Prostate gland (tissue), 2 donors: ENCODE measurements around the gene LHX4. TPM values are rescaled to one million over a fixed set of nuclear protein-coding genes. Genes with fewer than 3 reads are reported as not detected.

Source experiments
- DNase-seq: peaks from one replicate; pipeline ENCODE4 v3.0.0-alpha.2; 2019; ENCODE audit warnings: low spot score
- H3K27ac ChIP-seq, 2 donors: fragments of 200-600 bp; sonication (generic); 2 replicates each; pipeline ENCODE4 v1.5.1; 2017 to 2019
- H3K27me3 ChIP-seq: fragments of 200-600 bp; sonication (generic); replicated peaks from 2 replicates; pipeline ENCODE4 v1.5.1; 2019; ENCODE audit not compliant: insufficient read depth
- H3K36me3 ChIP-seq, 2 donors: fragments of 200-600 bp; sonication (generic); 1 replicate in 1 of 2; 2 replicates in 1 of 2; pipeline versions ENCODE4 v1.5.1 to v1.8.1; 2017 to 2019
- H3K4me1 ChIP-seq: fragments of 200-600 bp; sonication (generic); replicated peaks from 2 replicates; pipeline ENCODE4 v1.5.1; 2019
- H3K4me3 ChIP-seq, 2 donors: fragments of 200-600 bp; sonication (generic); 2 replicates each; pipeline ENCODE4 v1.5.1; 2017 to 2019
- H3K9me3 ChIP-seq: fragments of 200-600 bp; sonication (generic); 2 replicates; pipeline ENCODE4 v1.5.1; 2017
- POLR2A ChIP-seq: fragments of 450-650 bp; IDR thresholded peaks from one replicate; pipeline ENCODE4 v1.6.1; 2016; ENCODE audit warnings: antibody characterized with exemption, mild to moderate bottlenecking
- POLR2AphosphoS5 ChIP-seq: sonication (generic); formaldehyde crosslinking; IDR thresholded peaks from one replicate; pipeline ENCODE4 v1.6.1; 2017; ENCODE audit warnings: antibody characterized with exemption
- WGBS: methylation state at CpG from one replicate; pipeline ENCODE4 v1.1.5; 2018; 5-methylcytosine and 5-hydroxymethylcytosine counted together
- intact Hi-C: fragments of 100-400 bp; cut with DNase I; formaldehyde crosslinking; loops from one replicate; pipeline ENCODE4 v1.14.2; 2022
- total RNA-seq, 2 donors: library from RNA; depleted of rRNA; stranded (reverse); fragments of >200 nt; gene quantifications; one replicate each; pipeline ENCODE4 v1.1.0, GENCODE V29; 2016
- TF ChIP-seq, protein P1 (sequence below), 4 experiments: fragments of 200-600 bp in 2 of 4; fragments of 450-650 bp in 2 of 4; sonication (generic) in 2 of 4; IDR thresholded peaks; 1 replicate in 3 of 4; 2 replicates in 1 of 4; pipeline ENCODE4 v1.5.1; 2016 to 2019; ENCODE audit warnings: antibody characterized with exemption in 4 of 4, mild to moderate bottlenecking in 2 of 4, moderate library complexity in 2 of 4

The LHX4 gene
- total RNA-seq, 2 donors from 2014 or later: not detected

DNA sequence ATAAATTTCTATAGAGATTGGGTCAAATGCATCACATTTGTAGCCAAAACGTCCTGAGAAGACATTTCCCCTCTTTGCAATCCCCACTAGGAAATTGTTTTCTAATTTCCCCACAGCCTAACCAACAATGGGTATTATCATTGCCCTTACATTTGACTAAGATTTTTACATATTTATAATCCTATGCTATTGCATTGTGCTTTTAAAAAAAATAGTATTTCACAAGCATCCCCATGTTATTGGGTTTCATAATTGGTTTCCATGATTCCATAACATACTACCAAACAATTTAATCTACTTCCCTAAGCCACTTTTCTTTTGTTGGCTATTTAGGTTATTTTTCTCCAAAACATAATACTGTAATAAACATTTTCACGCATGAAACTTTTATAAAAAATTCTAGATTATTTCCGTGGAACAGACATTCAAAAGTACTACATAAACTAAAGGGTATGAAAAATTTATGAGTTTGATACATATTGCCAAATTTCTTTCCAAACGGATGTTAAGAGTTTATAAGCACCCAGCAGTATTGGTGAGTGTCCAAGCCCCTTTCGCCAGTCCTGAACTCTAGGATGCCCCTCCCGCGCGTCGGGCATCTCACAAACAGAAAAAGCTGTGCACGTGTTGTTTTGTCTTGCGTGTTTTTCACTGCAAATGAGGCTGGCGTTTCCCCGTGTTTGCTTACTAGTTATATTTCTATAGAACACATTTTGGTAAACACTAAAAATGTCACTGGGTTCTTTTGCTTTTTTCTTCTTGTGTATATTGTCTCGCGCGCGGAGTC lies 2.0 kb upstream of the LHX4 start:
- TF ChIP-seq POLR2AphosphoS5: no peak
- TF ChIP-seq POLR2A: no peak
- TF ChIP-seq, protein P1, sequence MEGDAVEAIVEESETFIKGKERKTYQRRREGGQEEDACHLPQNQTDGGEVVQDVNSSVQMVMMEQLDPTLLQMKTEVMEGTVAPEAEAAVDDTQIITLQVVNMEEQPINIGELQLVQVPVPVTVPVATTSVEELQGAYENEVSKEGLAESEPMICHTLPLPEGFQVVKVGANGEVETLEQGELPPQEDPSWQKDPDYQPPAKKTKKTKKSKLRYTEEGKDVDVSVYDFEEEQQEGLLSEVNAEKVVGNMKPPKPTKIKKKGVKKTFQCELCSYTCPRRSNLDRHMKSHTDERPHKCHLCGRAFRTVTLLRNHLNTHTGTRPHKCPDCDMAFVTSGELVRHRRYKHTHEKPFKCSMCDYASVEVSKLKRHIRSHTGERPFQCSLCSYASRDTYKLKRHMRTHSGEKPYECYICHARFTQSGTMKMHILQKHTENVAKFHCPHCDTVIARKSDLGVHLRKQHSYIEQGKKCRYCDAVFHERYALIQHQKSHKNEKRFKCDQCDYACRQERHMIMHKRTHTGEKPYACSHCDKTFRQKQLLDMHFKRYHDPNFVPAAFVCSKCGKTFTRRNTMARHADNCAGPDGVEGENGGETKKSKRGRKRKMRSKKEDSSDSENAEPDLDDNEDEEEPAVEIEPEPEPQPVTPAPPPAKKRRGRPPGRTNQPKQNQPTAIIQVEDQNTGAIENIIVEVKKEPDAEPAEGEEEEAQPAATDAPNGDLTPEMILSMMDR (IDR thresholded peaks at IDR 0.05): no peak
- no peak overlapping the region for H3K27ac ChIP-seq
- no peak overlapping the region for H3K4me3 ChIP-seq
- H3K4me1 ChIP-seq: peaks cover 14% of the 10 kb centered on the region
- DNase-seq: no peak
- intact Hi-C loops: no loop called here
- H3K36me3 ChIP-seq: no peaks in the 10 kb centered on the region
- peaks cover 27% of the 10 kb centered on the region for H3K27me3 ChIP-seq
- H3K9me3 ChIP-seq: no peaks in the 10 kb centered on the region
- 19% methylated on average over 17 of the region's 17 CpGs for WGBS

DNA sequence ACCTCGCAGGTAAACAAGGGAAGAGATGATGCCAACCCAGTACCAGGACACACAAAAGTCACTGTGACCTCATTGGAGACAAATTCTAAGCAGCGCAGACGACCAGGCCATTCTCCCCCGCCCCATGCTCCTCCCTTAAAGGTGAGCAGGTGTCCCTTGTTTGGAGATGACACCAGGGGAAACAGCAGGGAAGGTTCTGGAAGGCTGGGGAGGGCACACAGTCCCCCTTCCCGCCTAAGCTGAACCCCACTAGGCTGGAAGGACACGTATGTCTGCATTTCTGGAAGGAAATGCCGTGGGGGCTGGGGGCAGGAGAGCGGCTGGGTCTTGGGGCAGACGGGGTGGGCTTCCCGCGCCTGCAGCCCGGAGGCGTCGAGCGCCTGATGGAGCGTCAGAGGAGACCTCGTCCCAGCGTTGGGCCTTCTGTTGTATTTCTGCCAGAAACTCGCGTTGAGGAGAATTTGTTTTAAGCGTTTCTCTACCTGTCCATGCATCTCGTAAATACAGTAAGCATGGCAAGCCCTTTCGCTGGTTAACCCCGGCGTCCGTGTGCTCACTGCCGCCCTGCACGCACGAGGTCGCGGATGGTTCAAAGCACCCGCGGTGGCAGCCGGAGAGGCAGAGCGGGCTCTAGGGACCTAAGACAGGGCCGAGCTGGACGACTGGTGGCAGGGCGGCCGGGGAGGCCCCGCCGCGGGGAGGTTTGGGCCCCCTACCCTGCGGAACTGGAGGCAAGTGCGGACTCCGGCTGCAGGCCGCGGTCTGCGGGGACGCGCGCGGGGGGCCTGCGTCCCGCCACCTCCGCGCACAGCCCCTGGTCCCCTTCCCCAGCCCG lies 1.2 kb upstream of the LHX4 start:
- TF ChIP-seq POLR2AphosphoS5 (no peak), POLR2A (no peak)
- TF ChIP-seq, protein P1 (IDR thresholded peaks at IDR 0.05): no peak
- no peaks in the 10 kb centered on the region for H3K9me3 ChIP-seq
- H3K4me3 ChIP-seq: peak overlapping the region; percentile 34 to 43
- no peaks in the 10 kb centered on the region for H3K36me3 ChIP-seq
- peaks cover 33% of the 10 kb centered on the region for H3K27me3 ChIP-seq
- WGBS: 3% methylated on average over 57 of the region's 57 CpGs
- no peak overlapping the region for H3K27ac ChIP-seq
- H3K4me1 ChIP-seq: peaks cover 14% of the 10 kb centered on the region
- intact Hi-C loops: no loop called here
- no peak for DNase-seq

DNA sequence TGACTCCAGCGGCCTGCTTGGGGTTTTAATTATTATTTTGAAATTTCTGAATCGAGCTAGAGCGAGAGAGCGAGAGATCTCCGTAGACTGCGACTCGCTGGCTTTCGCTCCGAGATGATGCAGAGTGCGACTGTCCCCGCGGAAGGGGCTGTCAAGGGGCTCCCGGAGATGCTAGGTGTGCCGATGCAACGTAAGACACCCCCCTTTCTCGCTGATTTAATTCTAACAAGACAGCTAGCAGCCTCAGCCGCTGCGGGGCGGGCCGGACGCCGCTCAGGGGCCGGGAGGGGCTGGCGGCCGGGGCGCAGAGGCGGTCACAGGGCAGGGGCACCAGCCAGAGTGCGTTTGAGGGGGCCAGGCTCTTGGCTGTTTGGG lies 339 bp downstream of the LHX4 start:
- Histone ChIP-seq H3K4me3 (peak overlapping the region; percentile 34 to 43), H3K9me3 (no peaks in the 10 kb centered on the region), H3K27ac (no peak overlapping the region), H3K27me3 (peaks cover 46% of the 10 kb centered on the region), H3K4me1 (peaks cover 14% of the 10 kb centered on the region), H3K36me3 (no peaks in the 10 kb centered on the region)
- TF ChIP-seq POLR2AphosphoS5 (no peak), POLR2A (no peak)
- TF ChIP-seq, protein P1 (IDR thresholded peaks at IDR 0.05): no peak
- intact Hi-C loops: no loop called here
- 1% methylated on average over 28 of the region's 28 CpGs for WGBS
- no peak for DNase-seq

DNA sequence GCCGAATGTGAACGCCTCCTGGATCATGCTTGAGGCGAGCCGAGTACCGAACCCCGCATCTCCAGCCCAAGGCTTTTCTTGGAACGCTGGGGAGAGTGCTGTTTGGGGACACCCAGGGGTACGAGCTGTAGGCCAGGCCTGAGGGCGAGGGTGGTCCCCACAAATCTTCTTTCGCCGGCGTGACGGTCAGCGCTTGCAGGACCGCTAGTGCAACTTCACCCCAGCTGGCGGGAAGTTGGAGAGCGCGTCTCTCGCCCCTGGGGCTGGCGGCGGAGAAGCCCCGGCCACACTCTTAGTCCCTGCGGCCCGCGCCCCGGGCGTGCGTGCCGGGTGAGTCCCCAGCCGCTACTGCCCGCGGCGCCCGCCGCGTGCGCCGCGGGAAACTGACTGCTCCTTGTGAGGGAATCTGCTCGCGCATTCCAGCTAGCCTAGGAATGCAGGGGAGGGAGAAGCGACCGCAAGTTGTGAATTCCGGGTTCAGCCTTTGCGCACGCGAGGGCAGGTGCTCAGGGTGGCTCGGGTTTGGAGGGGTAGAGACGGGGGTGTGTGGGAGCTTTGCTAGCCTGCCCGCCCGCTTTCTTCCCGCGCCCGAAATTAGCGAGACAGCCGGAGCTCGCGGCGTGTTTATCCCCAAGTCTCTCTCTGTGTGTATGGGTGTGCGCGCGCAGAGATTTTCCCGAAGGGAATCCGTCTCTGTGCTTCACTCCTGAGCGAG lies 884 bp downstream of the LHX4 start:
- TF ChIP-seq, protein P1 (IDR thresholded peaks at IDR 0.05): no peak
- TF ChIP-seq POLR2AphosphoS5 (no peak), POLR2A (no peak)
- Histone ChIP-seq H3K27ac (no peak overlapping the region), H3K36me3 (no peaks in the 10 kb centered on the region), H3K27me3 (peaks cover 50% of the 10 kb centered on the region), H3K4me1 (peaks cover 14% of the 10 kb centered on the region), H3K9me3 (no peaks in the 10 kb centered on the region), H3K4me3 (peak overlapping the region; percentile 34 to 43)
- intact Hi-C loops: no loop called here
- no peak for DNase-seq
- WGBS: 1% methylated on average over 25 of the region's 65 CpGs
